Measurements from ENCODE around the gene SP7.

Gene SP7

DNA sequence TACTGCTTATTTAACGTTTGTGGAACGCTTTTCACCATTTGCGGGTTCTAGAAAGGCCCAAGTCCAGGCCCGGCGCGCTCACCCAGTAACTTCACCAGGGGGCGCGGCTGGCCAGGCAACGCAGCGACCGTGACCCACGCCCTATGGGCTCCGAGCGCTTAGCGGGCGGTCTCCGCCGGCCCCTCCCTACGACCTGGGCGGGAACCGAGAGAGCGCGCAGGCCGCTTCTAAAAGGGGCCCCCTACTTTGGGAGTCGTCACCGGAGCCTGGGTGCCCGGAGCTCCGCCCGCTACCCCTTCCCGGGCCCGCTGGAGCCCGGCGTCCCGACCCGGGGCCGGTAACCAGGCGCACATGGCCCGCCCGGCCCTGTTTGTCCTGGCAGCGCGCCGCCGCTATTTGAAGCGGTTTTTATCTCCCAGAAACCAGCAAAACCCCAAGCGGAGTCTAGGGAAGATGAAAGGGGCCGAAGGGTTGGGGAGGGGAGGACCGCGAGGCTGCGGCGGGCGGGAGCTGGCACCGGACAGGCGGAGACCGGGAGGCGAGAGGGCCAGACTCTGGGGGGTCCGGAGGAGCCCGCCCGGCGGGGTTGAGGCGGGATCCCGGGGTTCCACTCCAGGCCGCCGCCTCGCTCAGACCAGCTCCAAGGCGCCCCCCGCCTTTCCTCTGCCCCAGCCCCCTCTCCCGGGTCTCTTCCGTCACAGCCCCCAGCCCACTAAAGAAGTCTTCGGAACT, 11.2 kb downstream of the SP7 start:
- TF ChIP-seq FOXP2 (optimal IDR thresholded peaks at IDR 0.05; ENCODE audit: borderline replicate concordance, extremely low read depth, extremely low read length, insufficient read depth) (peak; percentile 39), TAF1 (IDR thresholded peaks at IDR 0.05; ENCODE audit: borderline replicate concordance, insufficient read depth, low read length) (no peak), POLR2AphosphoS5 (IDR thresholded peaks at IDR 0.05; ENCODE audit: low read depth, low read length) (peak; percentile 64), SIN3A (IDR thresholded peaks at IDR 0.05; ENCODE audit: borderline replicate concordance, insufficient read depth, low read length) (no peak)
- TF ChIP-seq, protein P1, sequence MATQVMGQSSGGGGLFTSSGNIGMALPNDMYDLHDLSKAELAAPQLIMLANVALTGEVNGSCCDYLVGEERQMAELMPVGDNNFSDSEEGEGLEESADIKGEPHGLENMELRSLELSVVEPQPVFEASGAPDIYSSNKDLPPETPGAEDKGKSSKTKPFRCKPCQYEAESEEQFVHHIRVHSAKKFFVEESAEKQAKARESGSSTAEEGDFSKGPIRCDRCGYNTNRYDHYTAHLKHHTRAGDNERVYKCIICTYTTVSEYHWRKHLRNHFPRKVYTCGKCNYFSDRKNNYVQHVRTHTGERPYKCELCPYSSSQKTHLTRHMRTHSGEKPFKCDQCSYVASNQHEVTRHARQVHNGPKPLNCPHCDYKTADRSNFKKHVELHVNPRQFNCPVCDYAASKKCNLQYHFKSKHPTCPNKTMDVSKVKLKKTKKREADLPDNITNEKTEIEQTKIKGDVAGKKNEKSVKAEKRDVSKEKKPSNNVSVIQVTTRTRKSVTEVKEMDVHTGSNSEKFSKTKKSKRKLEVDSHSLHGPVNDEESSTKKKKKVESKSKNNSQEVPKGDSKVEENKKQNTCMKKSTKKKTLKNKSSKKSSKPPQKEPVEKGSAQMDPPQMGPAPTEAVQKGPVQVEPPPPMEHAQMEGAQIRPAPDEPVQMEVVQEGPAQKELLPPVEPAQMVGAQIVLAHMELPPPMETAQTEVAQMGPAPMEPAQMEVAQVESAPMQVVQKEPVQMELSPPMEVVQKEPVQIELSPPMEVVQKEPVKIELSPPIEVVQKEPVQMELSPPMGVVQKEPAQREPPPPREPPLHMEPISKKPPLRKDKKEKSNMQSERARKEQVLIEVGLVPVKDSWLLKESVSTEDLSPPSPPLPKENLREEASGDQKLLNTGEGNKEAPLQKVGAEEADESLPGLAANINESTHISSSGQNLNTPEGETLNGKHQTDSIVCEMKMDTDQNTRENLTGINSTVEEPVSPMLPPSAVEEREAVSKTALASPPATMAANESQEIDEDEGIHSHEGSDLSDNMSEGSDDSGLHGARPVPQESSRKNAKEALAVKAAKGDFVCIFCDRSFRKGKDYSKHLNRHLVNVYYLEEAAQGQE (IDR thresholded peaks at IDR 0.05; ENCODE audit: insufficient read depth in 1 of 2, low read depth in 2 of 2, low read length in 2 of 2), result no peak

- no peak for TF ChIP-seq POLR2AphosphoS5 (IDR thresholded peaks at IDR 0.05; ENCODE audit: low read depth, low read length)
- TF ChIP-seq, protein P1 (IDR thresholded peaks at IDR 0.05; ENCODE audit: insufficient read depth in 1 of 2, low read depth in 2 of 2, low read length in 2 of 2), result no peak
- TF ChIP-seq FOXP2 (optimal IDR thresholded peaks at IDR 0.05; ENCODE audit: borderline replicate concordance, extremely low read depth, extremely low read length, insufficient read depth), result no peak
- no peak for TF ChIP-seq SIN3A (IDR thresholded peaks at IDR 0.05; ENCODE audit: borderline replicate concordance, insufficient read depth, low read length)
- no peak for TF ChIP-seq TAF1 (IDR thresholded peaks at IDR 0.05; ENCODE audit: borderline replicate concordance, insufficient read depth, low read length)
These were observed 11.9 kb downstream of the SP7 start for GRCh38 chr12:53324113-53324778.

DNA sequence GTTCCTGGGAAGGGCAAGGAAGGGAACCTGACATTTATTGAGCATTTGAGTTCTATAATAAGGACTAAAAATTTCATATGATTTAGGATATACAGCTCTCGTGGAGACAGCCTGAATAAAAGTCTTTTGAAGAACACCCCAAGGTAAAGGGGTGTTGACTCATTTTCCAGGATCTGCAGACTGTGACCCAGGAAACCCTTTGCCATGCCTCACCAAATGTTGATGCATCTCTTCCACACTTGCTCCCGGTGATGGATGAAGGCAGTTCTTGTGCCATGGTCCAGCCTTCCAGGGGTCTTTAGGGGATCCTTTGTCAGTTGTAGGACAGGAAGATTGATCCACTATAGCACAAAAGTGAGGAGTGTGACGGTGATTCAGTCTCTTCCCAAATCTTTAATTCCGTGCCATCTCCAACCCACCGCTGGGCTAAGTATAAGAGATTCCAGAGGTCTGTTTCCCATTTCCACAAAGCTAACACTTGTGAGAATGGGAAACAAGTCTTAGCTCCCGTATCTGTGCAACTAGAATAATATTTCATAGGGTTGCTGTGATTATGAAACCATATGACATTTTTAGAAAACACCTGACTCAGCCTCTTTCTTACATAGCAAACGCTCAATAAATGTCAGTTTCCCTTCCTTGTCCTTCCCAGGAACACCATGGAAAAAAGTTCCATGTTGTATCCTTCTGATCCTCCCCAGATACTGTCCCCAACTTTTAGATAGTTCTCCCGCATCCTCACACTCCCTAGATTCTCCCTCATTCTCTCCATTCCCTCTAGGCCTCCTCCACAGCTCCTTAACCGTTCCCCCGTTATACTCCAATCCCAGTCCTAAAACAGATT, 15.6 kb downstream of the SP7 start:
- TF ChIP-seq, protein P1 (IDR thresholded peaks at IDR 0.05; ENCODE audit: insufficient read depth in 1 of 2, low read depth in 2 of 2, low read length in 2 of 2), result no peak
- TF ChIP-seq FOXP2 (optimal IDR thresholded peaks at IDR 0.05; ENCODE audit: borderline replicate concordance, extremely low read depth, extremely low read length, insufficient read depth) (no peak), SIN3A (IDR thresholded peaks at IDR 0.05; ENCODE audit: borderline replicate concordance, insufficient read depth, low read length) (no peak), TAF1 (IDR thresholded peaks at IDR 0.05; ENCODE audit: borderline replicate concordance, insufficient read depth, low read length) (no peak), POLR2AphosphoS5 (IDR thresholded peaks at IDR 0.05; ENCODE audit: low read depth, low read length) (no peak)

GRCh38 chr12:53313996-53314395, 22.2 kb downstream of the SP7 start:
- TF ChIP-seq SIN3A (IDR thresholded peaks at IDR 0.05; ENCODE audit: borderline replicate concordance, insufficient read depth, low read length) (no peak), POLR2AphosphoS5 (IDR thresholded peaks at IDR 0.05; ENCODE audit: low read depth, low read length) (no peak)

DNA sequence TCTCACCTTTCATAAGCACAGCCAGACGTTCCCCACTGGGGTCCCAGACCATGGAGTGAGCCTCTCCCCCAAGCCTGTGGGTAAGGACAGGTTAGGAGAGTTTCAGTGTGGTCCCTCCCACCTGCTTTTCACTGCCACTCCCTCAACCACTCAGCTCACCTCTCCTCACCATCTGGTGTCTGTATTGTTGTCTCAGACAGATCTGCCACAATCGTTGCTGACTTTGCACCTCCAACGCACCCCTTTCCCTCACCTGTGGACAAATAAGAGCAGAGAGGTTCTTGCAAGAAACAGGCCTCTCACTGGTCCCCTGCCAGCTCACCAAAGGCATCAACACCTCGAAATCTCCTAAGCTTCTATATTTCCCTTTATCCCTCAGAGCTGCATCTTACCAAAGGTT, 27.9 kb downstream of the SP7 start:
- TF ChIP-seq FOXP2 (optimal IDR thresholded peaks at IDR 0.05; ENCODE audit: borderline replicate concordance, extremely low read depth, extremely low read length, insufficient read depth) (no peak), TAF1 (IDR thresholded peaks at IDR 0.05; ENCODE audit: borderline replicate concordance, insufficient read depth, low read length) (no peak), POLR2AphosphoS5 (IDR thresholded peaks at IDR 0.05; ENCODE audit: low read depth, low read length) (no peak), SIN3A (IDR thresholded peaks at IDR 0.05; ENCODE audit: borderline replicate concordance, insufficient read depth, low read length) (no peak)
- TF ChIP-seq, protein P1 (IDR thresholded peaks at IDR 0.05; ENCODE audit: insufficient read depth in 1 of 2, low read depth in 2 of 2, low read length in 2 of 2), result no peak
